Stimulated activated CD8-positive, alpha-beta memory T cell treated with anti-CD3 and anti-CD28 coated beads, Interleukin-7, amount 100 ng/mL, for 1 hour (primary cell): ENCODE data around the gene LGALS1.

Source experiments
- DNase-seq, 2 donors: peaks; one replicate each; pipeline ENCODE4 v3.0.0-alpha.2; 2020; ENCODE audit warnings: low read depth in 2 of 2

LGALS1 gene

GRCh38 chr22:37661160-37661924 is 14.1 kb upstream of the LGALS1 start:
- no peak for DNase-seq

GRCh38 chr22:37662039-37662438 is 13.4 kb upstream of the LGALS1 start:
- no peak for DNase-seq

DNA sequence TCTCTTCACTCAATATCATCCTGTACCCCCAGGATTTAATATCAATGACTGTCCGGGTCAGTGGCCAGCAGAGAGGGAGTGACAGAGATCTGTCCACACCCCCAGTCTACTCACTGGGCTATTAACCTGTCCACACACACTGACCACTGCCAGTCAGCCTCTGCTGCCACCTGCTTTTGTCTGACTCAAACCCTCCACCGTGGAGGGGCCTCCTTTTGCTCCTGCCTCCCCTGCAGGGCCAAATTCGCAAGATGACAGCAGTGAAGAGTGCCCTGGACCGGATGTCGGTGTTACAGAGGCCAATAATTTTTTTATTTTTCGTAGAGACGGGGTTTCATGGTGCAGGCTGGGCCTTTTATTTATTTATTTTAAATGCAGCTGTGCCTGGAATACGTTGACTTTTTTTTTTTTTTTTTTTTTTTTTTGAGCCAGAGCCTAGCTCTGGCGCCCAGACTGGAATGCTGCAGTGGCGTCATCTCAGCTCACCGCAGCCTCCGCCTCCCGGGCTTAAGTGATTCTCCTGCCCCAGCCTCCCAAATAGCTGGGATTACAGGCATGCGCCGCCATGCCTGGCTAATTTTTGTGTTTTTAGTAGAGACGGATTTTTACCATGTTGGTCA is 11.8 kb upstream of the LGALS1 start:
- no peak for DNase-seq

GRCh38 chr22:37664249-37665101 is 11.0 kb upstream of the LGALS1 start:
- no peak for DNase-seq

GRCh38 chr22:37665487-37665886 is 9.9 kb upstream of the LGALS1 start:
- DNase-seq = no peak

- DNase-seq = no peak
Measured at GRCh38 chr22:37669586-37669985, 5.8 kb upstream of the LGALS1 start.

GRCh38 chr22:37672206-37672919 is 3.1 kb upstream of the LGALS1 start:
- DNase-seq = no peak

DNA sequence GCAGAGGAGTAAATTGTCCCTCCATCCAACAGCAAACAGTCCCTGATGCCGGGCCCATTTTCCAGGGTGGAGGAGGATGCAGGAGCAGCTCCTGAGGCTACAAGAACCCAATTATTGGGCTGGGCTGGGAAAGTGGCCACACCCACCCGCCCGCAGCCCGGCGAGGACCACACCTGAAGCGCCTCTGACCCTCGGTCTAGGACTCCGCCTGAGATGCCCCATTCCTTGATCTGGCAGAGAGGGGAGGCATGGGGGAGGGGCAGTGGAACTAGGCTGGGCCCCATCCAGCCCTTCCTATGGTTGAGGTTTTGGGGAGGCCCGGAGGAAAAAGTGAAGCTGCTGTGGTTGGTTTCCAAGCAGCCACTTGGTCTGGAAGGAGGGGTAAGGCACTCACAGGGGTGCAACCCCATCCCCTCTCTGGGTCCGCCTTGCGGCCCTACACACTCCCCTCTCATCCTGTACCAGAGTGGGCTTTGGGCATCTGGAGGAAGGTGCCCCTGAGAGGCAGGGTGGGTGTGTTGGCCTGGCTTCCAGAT is 2.4 kb upstream of the LGALS1 start:
- no peak for DNase-seq

DNA sequence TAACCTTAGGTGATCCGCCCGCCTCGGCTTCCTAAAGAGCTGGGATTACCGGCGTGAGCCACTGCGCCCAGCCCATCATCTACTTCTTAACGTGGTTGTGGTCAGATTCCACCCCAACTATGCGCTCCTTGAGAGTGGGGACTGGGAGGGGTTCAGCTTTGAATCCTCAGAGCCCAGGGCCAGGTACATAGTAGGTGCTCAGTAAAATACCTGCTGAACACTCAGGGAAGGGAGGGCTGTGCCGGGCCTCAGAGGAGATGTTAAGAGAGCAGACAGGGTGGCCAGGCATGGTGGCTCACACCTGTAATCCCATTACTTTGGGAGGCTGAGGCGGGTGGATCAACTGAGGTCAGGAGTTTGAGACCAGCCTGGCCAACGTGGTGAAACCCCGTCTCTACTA is 1.2 kb upstream of the LGALS1 start:
- no peak for DNase-seq

GRCh38 chr22:37675930-37676735 is 697 bp downstream of the LGALS1 start:
- DNase-seq = no peak

DNA sequence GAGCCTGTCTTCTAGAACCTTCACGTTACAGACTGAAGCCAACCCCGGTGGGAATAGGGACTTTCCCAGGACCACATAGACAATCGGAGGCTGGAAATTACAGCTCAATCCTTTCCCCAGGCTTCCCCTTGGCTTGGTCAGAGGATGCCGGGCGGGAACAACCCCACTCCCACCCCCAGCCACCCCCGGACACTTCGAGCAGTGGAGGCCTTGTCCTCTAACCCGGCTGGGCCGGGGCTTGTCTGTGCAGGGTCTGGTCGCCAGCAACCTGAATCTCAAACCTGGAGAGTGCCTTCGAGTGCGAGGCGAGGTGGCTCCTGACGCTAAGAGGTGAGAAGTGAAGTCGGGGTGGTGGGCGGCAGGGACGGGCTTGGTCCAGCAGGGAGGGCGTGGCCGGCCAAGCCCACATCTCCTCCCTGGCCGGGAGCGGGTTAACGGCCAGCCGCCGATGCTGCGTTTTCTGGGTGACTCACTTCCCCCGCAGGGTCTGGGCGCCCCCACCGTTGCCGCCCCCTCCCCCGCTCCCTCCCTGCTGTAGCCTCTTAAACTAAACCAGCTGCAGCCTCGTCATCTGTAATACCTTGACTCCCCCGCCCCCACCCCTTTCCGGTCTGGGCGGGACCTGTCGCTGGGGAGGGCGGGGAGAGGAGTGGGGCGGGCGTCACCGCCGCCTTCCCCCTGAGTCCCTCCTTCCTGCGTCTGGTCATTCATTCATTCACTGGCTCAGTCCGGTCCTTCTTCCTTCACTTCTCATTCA is 1.5 kb downstream of the LGALS1 start:
- DNase-seq = peak; percentile 87

- DNase-seq = no peak
Measured at GRCh38 chr22:37677493-37677974, 2.1 kb downstream of the LGALS1 start.

DNA sequence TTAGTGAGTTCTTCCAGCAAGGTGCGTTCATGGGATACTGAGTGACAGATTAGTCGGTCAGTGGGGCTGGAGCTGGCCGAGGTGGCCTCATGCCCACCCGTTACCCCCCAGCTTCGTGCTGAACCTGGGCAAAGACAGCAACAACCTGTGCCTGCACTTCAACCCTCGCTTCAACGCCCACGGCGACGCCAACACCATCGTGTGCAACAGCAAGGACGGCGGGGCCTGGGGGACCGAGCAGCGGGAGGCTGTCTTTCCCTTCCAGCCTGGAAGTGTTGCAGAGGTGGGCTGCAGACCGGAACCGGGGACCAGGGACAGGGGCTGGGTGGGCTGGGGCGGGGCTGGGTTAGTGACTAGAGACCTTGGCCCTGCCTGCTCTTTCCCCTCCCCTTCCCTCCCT is 2.9 kb downstream of the LGALS1 start:
- DNase-seq = no peak

DNA sequence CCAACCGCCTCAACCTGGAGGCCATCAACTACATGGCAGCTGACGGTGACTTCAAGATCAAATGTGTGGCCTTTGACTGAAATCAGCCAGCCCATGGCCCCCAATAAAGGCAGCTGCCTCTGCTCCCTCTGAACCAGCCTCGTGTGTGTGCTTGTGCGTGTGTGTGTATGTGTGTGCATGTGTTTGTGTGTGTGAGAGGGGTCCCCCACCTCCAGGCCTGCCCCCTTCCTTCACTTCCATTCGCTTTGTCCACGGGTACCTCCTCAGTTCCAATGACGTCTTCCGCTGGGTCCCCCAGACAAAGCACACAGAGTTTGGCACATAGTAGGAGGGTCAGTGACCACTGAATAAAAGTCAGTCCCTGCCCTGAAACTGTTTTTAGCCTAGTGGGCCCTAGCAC is 4.2 kb downstream of the LGALS1 start:
- no peak for DNase-seq

DNA sequence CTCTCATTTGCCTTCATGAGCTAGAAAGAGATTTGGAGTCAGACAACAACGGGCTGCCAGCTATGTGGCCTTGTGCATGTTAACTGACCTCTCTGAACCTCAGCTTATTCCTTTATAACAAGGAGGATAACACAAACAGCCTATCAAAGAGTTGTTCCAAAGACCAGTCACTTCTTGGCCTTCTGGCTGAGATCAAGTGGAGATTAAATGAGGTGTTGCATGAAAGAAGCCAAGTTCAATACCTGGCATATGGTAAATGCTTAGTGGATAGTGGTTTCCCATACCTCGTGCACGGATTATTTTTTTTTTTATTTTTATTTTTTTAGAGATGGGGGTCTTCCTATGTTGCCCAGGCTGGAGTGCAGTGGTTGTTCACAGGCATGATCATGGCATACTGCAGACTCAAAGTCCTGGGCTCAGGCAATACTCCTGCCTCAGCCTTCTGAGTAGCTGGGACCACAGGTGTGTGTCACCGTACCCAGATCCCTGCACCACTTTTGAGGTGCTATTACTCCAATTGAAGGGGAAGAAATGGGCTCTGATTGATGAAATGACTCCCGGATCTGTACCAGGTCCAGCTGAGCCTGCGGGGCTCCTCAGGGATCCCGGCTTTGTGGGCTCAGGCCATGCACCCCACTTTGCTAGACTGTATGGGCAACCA is 4.9 kb downstream of the LGALS1 start:
- DNase-seq = no peak

GRCh38 chr22:37681001-37681424 is 5.6 kb downstream of the LGALS1 start:
- DNase-seq = no peak

DNA sequence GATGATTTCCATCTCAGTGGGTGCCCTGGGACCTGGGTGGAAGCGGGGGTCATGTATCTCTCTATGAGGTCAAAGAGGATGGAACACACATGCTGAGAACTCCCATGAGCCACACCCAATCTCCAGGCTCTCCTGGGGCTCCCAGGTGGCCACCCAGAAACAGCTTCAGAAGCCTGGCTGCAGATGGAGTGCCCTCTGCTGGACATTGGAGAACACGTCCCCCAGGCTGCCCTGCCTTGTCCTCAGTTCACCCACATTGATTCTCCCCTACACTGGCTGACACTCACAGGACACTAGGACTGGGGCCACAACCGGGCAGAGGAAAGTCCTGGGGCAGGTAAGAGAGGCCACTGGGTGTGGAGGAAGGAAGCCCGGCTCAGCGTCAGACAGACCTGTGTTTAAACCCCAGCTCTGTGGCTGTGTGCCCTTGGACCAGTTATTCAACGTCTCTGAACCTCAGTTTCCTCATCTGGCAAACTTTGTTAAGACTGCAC is 6.2 kb downstream of the LGALS1 start:
- peak; percentile 47 to 54 for DNase-seq

- no peak for DNase-seq
Measured at GRCh38 chr22:37684803-37685615, 9.6 kb downstream of the LGALS1 start.
